Loucy (cell line): ENCODE data around the gene GINM1.

Source experiments
- H2AFZ ChIP-seq: fragments of 200-600 bp; sonication (generic); 2 replicates; pipeline ENCODE4 v1.6.0; 2016; ENCODE audit warnings: antibody characterized with exemption, mild to moderate bottlenecking, low read length, moderate library complexity
- H3F3A ChIP-seq: fragments of 200-600 bp; 2 replicates; pipeline ENCODE4 v1.6.0; 2016; ENCODE audit warnings: antibody characterized with exemption, low read depth, mild to moderate bottlenecking
- H3K27me3 ChIP-seq: fragments of 200-600 bp; sonication (generic); 2 replicates; pipeline ENCODE4 v1.6.1; 2014; ENCODE audit warnings: low read length, mild to moderate bottlenecking; ENCODE audit not compliant: insufficient read depth, poor library complexity, severe bottlenecking
- H3K36me3 ChIP-seq: fragments of 200-600 bp; sonication (generic); 2 replicates; pipeline ENCODE4 v1.6.1; 2016; ENCODE audit warnings: low read length; ENCODE audit not compliant: insufficient read depth
- H3K4me1 ChIP-seq: fragments of 200-600 bp; sonication (generic); 2 replicates; pipeline ENCODE4 v1.5.1; 2014; ENCODE audit warnings: low read length, mild to moderate bottlenecking; ENCODE audit not compliant: insufficient read depth, poor library complexity, severe bottlenecking
- H3K4me2 ChIP-seq: fragments of 200-600 bp; sonication (generic); 2 replicates; pipeline ENCODE4 v1.6.0; 2014; ENCODE audit warnings: antibody characterized with exemption, low read length, low read depth, mild to moderate bottlenecking; ENCODE audit not compliant: poor library complexity, severe bottlenecking
- H3K4me3 ChIP-seq: fragments of 200-600 bp; sonication (generic); 2 replicates; pipeline ENCODE4 v1.5.1; 2014; ENCODE audit warnings: low read length, mild to moderate bottlenecking, mixed read lengths; ENCODE audit not compliant: poor library complexity, severe bottlenecking
- H3K79me2 ChIP-seq: fragments of 200-600 bp; sonication (generic); 2 replicates; pipeline ENCODE4 v1.6.1; 2014; ENCODE audit warnings: low read length; ENCODE audit not compliant: insufficient read depth
- H3K9ac ChIP-seq: fragments of 200-600 bp; sonication (generic); 2 replicates; pipeline ENCODE4 v1.6.0; 2014; ENCODE audit warnings: mild to moderate bottlenecking, low read depth, low read length, moderate library complexity; ENCODE audit not compliant: poor library complexity, severe bottlenecking
- H3K9me2 ChIP-seq: fragments of 200-600 bp; sonication (generic); replicated peaks from 2 replicates; pipeline ENCODE4 v1.6.1; 2016; ENCODE audit warnings: low read depth, low read length, mixed read lengths
- H3K9me3 ChIP-seq: fragments of 200-600 bp; sonication (generic); 2 replicates; pipeline ENCODE4 v1.6.1; 2014; ENCODE audit warnings: mild to moderate bottlenecking, antibody characterized with exemption, low read length, low read depth; ENCODE audit not compliant: insufficient read depth
- H4K20me1 ChIP-seq: fragments of 200-600 bp; sonication (generic); 2 replicates; pipeline ENCODE4 v1.6.0; 2014; ENCODE audit warnings: antibody characterized with exemption, low read length, mild to moderate bottlenecking; ENCODE audit not compliant: insufficient read depth, poor library complexity, severe bottlenecking
- EZH2phosphoT487 ChIP-seq: fragments of 200-600 bp; IDR thresholded peaks from 2 replicates; pipeline ENCODE4 v1.6.1; 2018; ENCODE audit warnings: antibody characterized with exemption, mild to moderate bottlenecking, moderate library complexity, borderline replicate concordance
- TF ChIP-seq, protein P1 (sequence below): fragments of 200-600 bp; sonication (generic); conservative IDR thresholded peaks from 2 replicates; pipeline ENCODE4 v1.5.1; 2014; ENCODE audit warnings: mild to moderate bottlenecking, antibody characterized with exemption, low read length

Gene GINM1

DNA sequence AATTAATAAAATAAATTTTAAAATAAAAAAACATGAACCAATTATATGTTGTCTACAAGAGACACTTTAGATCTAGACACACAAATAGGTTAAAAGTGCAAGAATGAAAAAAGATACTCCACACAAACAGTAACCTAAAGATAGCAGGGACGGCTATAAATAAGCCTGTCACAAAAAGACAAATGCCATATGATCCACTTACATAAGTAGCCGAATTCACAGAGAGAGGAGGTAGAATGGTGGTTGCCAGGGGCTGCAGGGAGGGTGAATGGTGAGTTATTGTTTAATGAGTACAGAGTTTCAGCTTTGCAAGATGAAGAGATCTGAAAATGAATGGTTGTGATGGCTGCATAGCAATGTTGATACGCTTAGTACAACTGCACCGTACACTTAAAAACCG is 49.6 kb downstream of the GINM1 start:
- no peaks in the 10 kb centered on the region for H3K79me2 ChIP-seq
- H3K27me3 ChIP-seq: no peaks in the 10 kb centered on the region
- no peaks in the 10 kb centered on the region for H3K4me1 ChIP-seq
- no peak overlapping the region for H3K4me3 ChIP-seq
- H3K4me2 ChIP-seq: no peak overlapping the region
- no peaks in the 10 kb centered on the region for H3K9me2 ChIP-seq
- H3K9me3 ChIP-seq: peaks cover 3% of the 10 kb centered on the region; the same call in 1 of the 2 replicates
- TF ChIP-seq, protein P1, sequence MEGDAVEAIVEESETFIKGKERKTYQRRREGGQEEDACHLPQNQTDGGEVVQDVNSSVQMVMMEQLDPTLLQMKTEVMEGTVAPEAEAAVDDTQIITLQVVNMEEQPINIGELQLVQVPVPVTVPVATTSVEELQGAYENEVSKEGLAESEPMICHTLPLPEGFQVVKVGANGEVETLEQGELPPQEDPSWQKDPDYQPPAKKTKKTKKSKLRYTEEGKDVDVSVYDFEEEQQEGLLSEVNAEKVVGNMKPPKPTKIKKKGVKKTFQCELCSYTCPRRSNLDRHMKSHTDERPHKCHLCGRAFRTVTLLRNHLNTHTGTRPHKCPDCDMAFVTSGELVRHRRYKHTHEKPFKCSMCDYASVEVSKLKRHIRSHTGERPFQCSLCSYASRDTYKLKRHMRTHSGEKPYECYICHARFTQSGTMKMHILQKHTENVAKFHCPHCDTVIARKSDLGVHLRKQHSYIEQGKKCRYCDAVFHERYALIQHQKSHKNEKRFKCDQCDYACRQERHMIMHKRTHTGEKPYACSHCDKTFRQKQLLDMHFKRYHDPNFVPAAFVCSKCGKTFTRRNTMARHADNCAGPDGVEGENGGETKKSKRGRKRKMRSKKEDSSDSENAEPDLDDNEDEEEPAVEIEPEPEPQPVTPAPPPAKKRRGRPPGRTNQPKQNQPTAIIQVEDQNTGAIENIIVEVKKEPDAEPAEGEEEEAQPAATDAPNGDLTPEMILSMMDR: no peak
- no peak for TF ChIP-seq EZH2phosphoT487
- H3K9ac ChIP-seq: no peak overlapping the region
- peaks cover 36% of the 10 kb centered on the region; the same call in 1 of the 2 replicates for H3K36me3 ChIP-seq
- H3F3A ChIP-seq: no peaks in the 10 kb centered on the region
- no peaks in the 10 kb centered on the region for H4K20me1 ChIP-seq
- no peak overlapping the region for H2AFZ ChIP-seq

DNA sequence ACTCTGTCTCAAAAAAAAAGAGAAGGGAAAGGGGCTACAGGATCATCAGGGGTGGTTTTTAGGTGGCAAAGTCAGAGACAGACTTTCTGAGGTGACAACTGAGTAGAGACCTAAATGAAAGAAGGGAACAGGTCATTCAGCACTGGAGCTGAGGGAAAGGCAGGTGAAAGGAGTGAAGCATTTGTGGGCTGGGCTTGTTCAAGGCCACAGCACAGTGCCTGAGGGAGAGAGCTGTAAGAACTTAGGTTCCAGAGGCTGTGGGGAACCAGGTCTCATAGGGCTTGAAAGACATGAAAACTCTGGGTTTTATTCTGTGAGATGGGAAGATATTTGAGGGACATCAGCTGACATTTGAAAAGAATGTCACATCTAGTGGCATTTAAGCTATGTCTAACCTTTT is 61.5 kb downstream of the GINM1 start:
- H4K20me1 ChIP-seq: no peaks in the 10 kb centered on the region
- H3K9ac ChIP-seq: no peak overlapping the region
- no peak for TF ChIP-seq EZH2phosphoT487
- TF ChIP-seq, protein P1: no peak
- H3K36me3 ChIP-seq: peaks cover 28% of the 10 kb centered on the region; the same call in 1 of the 2 replicates
- no peaks in the 10 kb centered on the region for H3K9me2 ChIP-seq
- no peak overlapping the region for H3K4me2 ChIP-seq
- no peaks in the 10 kb centered on the region for H3K27me3 ChIP-seq
- H3K79me2 ChIP-seq: no peaks in the 10 kb centered on the region
- no peaks in the 10 kb centered on the region for H3K4me1 ChIP-seq
- H2AFZ ChIP-seq: no peak overlapping the region
- H3F3A ChIP-seq: no peaks in the 10 kb centered on the region
- no peak overlapping the region for H3K4me3 ChIP-seq
- H3K9me3 ChIP-seq: no peaks in the 10 kb centered on the region

DNA sequence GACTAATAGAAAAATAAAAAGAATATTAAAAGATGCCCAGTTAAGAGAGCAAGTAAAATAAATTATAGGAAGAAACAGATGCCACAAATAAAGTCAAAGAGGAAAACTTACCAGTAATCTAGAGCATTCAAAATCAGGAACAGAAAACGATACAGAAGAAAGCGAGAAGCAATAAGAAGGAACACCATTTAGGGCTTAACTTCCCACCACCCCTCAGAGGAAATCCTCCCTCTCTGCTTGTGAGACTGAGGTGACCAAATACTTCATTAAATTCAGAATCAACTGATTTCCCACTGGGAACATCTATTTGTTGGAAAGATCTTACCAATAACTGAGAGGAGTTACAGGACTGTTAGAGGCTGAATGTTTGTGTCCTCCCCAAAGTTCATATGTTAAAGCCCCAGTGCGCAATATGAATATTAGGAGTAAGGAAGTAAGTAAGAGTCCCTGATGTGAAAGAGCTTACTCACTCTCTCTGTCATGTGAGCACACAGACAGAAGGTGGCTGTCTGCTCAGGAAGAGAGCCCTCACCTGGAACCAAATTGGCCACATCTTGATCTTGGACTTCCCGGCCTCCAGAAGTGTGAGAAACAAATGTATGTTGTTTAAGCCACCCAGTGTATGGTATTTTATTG is 62.8 kb downstream of the GINM1 start:
- Histone ChIP-seq H3K36me3 (peaks cover 25% of the 10 kb centered on the region; the same call in 1 of the 2 replicates), H3F3A (no peaks in the 10 kb centered on the region), H3K9me2 (no peaks in the 10 kb centered on the region), H3K9ac (no peak overlapping the region), H3K27me3 (no peaks in the 10 kb centered on the region), H3K4me1 (no peaks in the 10 kb centered on the region), H4K20me1 (no peaks in the 10 kb centered on the region), H3K4me3 (no peak overlapping the region), H2AFZ (no peak overlapping the region), H3K79me2 (no peaks in the 10 kb centered on the region), H3K4me2 (no peak overlapping the region), H3K9me3 (no peaks in the 10 kb centered on the region)
- TF ChIP-seq, protein P1: no peak
